DOHH2 (cell line): ENCODE data around the gene GNG4.

Experiments used
- CTCF ChIP-seq: fragments of 200-600 bp; sonication (generic); IDR thresholded peaks from one replicate; pipeline ENCODE4 v1.5.1; 2014; ENCODE audit warnings: antibody characterized with exemption, mild to moderate bottlenecking, low read depth, low read length; ENCODE audit not compliant: poor library complexity, severe bottlenecking
- EZH2phosphoT487 ChIP-seq: fragments of 200-600 bp; sonication (generic); IDR thresholded peaks from 2 replicates; pipeline ENCODE4 v1.6.1; 2017; ENCODE audit warnings: borderline replicate concordance, mild to moderate bottlenecking, antibody characterized with exemption, low read length, moderate library complexity, mixed read lengths

- TF ChIP-seq CTCF (no peak), EZH2phosphoT487 (no peak)
These were observed 42.3 kb downstream of the GNG4 start for GRCh38 chr1:235607284-235607683.
